OCI-LY7 (cell line): ENCODE data around the gene KSR1.

Source experiments
- EZH2phosphoT487 ChIP-seq: fragments of 200-600 bp; sonication (generic); IDR thresholded peaks from 2 replicates; pipeline ENCODE4 v1.6.1; 2018; ENCODE audit warnings: low read depth, borderline replicate concordance, mild to moderate bottlenecking, mixed run types, antibody characterized with exemption, low read length, moderate library complexity, mixed read lengths
- TF ChIP-seq, protein P1 (sequence below): fragments of 200-600 bp; sonication (generic); conservative IDR thresholded peaks from 2 replicates; pipeline ENCODE4 v1.5.1; 2014; ENCODE audit warnings: mild to moderate bottlenecking, antibody characterized with exemption, low read length, moderate library complexity, mixed read lengths

DNA sequence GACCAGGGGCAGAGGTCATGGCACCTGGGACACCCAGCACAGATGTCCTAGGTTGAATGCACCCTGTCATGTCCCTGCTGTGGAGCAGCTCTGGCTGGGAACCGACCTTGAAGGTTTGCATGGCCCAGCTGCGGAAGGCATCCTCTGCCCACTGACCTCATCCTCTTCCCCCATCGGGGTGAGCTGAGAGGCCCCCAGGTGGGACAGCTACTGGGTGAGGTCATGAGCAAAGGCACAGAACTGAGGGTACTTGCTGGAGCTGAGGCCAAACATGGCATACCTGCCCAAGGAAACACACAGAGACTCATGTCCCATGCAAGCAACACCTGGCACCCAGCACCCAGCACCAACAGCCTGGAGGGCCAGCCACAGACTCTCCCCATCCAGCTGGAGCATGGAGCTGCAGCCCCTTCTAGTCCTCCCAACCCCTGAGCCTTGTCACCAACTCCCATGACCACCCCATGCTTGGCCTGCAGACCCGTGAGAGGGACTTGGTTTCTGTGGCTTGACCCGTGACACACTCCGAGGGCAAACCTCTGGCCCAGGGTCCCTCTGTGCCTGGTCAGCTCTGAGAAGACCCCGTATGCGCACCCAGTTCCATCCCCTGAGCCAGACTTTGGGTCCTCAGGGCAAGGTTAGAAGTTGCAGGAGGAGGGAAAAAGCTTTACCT, 207.8 kb downstream of the KSR1 start:
- TF ChIP-seq, protein P1, sequence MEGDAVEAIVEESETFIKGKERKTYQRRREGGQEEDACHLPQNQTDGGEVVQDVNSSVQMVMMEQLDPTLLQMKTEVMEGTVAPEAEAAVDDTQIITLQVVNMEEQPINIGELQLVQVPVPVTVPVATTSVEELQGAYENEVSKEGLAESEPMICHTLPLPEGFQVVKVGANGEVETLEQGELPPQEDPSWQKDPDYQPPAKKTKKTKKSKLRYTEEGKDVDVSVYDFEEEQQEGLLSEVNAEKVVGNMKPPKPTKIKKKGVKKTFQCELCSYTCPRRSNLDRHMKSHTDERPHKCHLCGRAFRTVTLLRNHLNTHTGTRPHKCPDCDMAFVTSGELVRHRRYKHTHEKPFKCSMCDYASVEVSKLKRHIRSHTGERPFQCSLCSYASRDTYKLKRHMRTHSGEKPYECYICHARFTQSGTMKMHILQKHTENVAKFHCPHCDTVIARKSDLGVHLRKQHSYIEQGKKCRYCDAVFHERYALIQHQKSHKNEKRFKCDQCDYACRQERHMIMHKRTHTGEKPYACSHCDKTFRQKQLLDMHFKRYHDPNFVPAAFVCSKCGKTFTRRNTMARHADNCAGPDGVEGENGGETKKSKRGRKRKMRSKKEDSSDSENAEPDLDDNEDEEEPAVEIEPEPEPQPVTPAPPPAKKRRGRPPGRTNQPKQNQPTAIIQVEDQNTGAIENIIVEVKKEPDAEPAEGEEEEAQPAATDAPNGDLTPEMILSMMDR = no peak
- no peak for TF ChIP-seq EZH2phosphoT487
